HG02970 (cell line): ENCODE results near the gene SLC9A3.
"Not testable (repeated sequence)": the region's sequence is repeated elsewhere in the genome, so short reads cannot be mapped to it uniquely, and the experiment has no call there.

ENCODE experiments used
- ATAC-seq: cut with Tn5 transposase; IDR thresholded peaks from one replicate; pipeline ENCODE4 v1.9.1; 2021; ENCODE audit warnings: mild to moderate bottlenecking, moderate library complexity, moderate number of reproducible peaks; ENCODE audit not compliant: unreplicated experiment, low FRiP score

The SLC9A3 gene

GRCh38 chr5:478982-479535 is 45.2 kb downstream of the SLC9A3 start:
- no peak for ATAC-seq

- ATAC-seq: no peak
Observed at GRCh38 chr5:478369-478981, 45.8 kb downstream of the SLC9A3 start.

- ATAC-seq: no peak
Observed at GRCh38 chr5:477871-478270, 46.4 kb downstream of the SLC9A3 start.

- ATAC-seq: no peak
Observed at GRCh38 chr5:477247-477646, 47.0 kb downstream of the SLC9A3 start.

GRCh38 chr5:476814-477175 is 47.5 kb downstream of the SLC9A3 start:
- no peak for ATAC-seq

- no peak for ATAC-seq
Observed at GRCh38 chr5:476102-476813, 48.0 kb downstream of the SLC9A3 start.

GRCh38 chr5:475704-476101 is 48.5 kb downstream of the SLC9A3 start:
- no peak for ATAC-seq

- no peak for ATAC-seq
Observed at GRCh38 chr5:474840-475661, 49.2 kb downstream of the SLC9A3 start.

- ATAC-seq: not testable (repeated sequence)
Observed at GRCh38 chr5:474232-474839, 49.9 kb downstream of the SLC9A3 start.

GRCh38 chr5:473551-474192 is 50.6 kb downstream of the SLC9A3 start:
- peak; percentile 30 for ATAC-seq

- peak; percentile 74 for ATAC-seq
Observed at GRCh38 chr5:472656-473550, 51.3 kb downstream of the SLC9A3 start.

GRCh38 chr5:472076-472655 is 52.1 kb downstream of the SLC9A3 start:
- peak; percentile 15 for ATAC-seq

- ATAC-seq: no peak
Observed at GRCh38 chr5:471750-472058, 52.5 kb downstream of the SLC9A3 start.

GRCh38 chr5:470961-471749 is 53.1 kb downstream of the SLC9A3 start:
- no peak for ATAC-seq

GRCh38 chr5:469752-470483 is 54.3 kb downstream of the SLC9A3 start:
- ATAC-seq: no peak

GRCh38 chr5:468401-468800 is 55.8 kb downstream of the SLC9A3 start:
- no peak for ATAC-seq

- ATAC-seq: no peak
Observed at GRCh38 chr5:466661-467310, 57.5 kb downstream of the SLC9A3 start.
